Heart right ventricle (tissue), 16 donors: ENCODE measurements around the gene DDX1. TPM values are rescaled to one million over a fixed set of nuclear protein-coding genes. Genes with fewer than 3 reads are reported as not detected.
A peak's percentile ranks its signal among the peaks of the same experiment; 100 is the strongest.

ENCODE experiments used
- ATAC-seq, 8 donors: fragments of 200-7000 bp; cut with Tn5 transposase; one replicate each; pipeline ENCODE4 v1.9.1; 2020; ENCODE audit warnings: mild to moderate bottlenecking in 8 of 8, moderate library complexity in 8 of 8, moderate number of reproducible peaks in 1 of 8
- DNase-seq, 2 donors: peaks; one replicate each; pipeline ENCODE4 v3.0.0-alpha.2; 2020
- H3K27ac ChIP-seq, 10 donors: fragments of 200-600 bp; sonication (generic) in 2 of 10; one replicate each; pipeline versions ENCODE4 v1.5.0 to v1.8.0; 2020 to 2022; ENCODE audit warnings: mild to moderate bottlenecking in 3 of 10
- H3K27me3 ChIP-seq, 7 donors: fragments of 200-600 bp; one replicate each; pipeline ENCODE4 v1.8.0; 2021 to 2022; ENCODE audit warnings: mild to moderate bottlenecking in 2 of 7
- H3K36me3 ChIP-seq, 9 donors: fragments of 200-600 bp; sonication (generic) in 1 of 9; one replicate each; pipeline versions ENCODE4 v1.5.0 to v1.8.0; 2020 to 2022; ENCODE audit warnings: mild to moderate bottlenecking in 2 of 9
- H3K4me1 ChIP-seq, 9 donors: fragments of 200-600 bp; sonication (generic) in 1 of 9; one replicate each; pipeline versions ENCODE4 v1.5.0 to v1.8.0; 2020 to 2022; ENCODE audit warnings: mild to moderate bottlenecking in 4 of 9
- H3K4me3 ChIP-seq, 10 donors: fragments of 200-600 bp; sonication (generic) in 2 of 10; one replicate each; pipeline versions ENCODE4 v1.5.0 to v1.8.0; 2020 to 2022; ENCODE audit warnings: mild to moderate bottlenecking in 7 of 10, moderate library complexity in 2 of 10
- H3K9me3 ChIP-seq, 11 donors: fragments of 200-600 bp in 10 of 11; sonication (generic) in 2 of 11; one replicate each; pipeline versions ENCODE4 v1.5.0 to v1.8.0; 2013 to 2022; ENCODE audit warnings: mild to moderate bottlenecking in 2 of 11, control low read depth in 1 of 11, moderate library complexity in 1 of 11
- CTCF ChIP-seq, 9 donors: fragments of 200-600 bp; sonication (generic) in 2 of 9; IDR thresholded peaks; one replicate each; pipeline versions ENCODE4 v1.5.0 to v1.8.0; 2021 to 2022; ENCODE audit warnings: antibody characterized with exemption in 9 of 9, mild to moderate bottlenecking in 5 of 9, moderate library complexity in 1 of 9
- WGBS, 2 donors: extraction: QIAGEN DNeasy Blood & Tissue Kit; methylation state at CpG; one replicate each; pipeline ENCODE4 v1.1.7; 2013; ENCODE audit warnings: inconsistent platforms in 1 of 2; 5-methylcytosine and 5-hydroxymethylcytosine counted together
- intact Hi-C, 10 donors: fragments of 100-400 bp; cut with DNase I; formaldehyde crosslinking; loops; one replicate each; pipeline versions ENCODE4 v1.11.1 to v1.14.2; 2022
- polyA plus RNA-seq, 2 donors: library from polyadenylated mRNA; stranded (reverse); fragments of 200-250 nt; gene quantifications; one replicate each; pipeline ENCODE4 v1.2.3, GENCODE V29; 2013
- total RNA-seq, 10 donors: library from RNA; stranded (reverse); fragmentation: NEBNext Ultra II Directional in 3 of 10; extraction: Animal tissue kit (Norgen Biotek cat#: 25700) in 3 of 10; gene quantifications; one replicate each; pipeline versions ENCODE4 v1.2.1 to v1.2.4, GENCODE V29; 2021 to 2023
- donor health status: Arrhythmogenic right ventricular cardiomyopathy.
- donor health status: ischemic (EF 13 %, LVEDD 7.1; RV severe dilation, severe dysfunction).
- donor health status: healthy with polysubstance abuse.
- donor health status: DM: no; HTN: yes; CAD: no.
- donor health status: DM: no; HTN: no; CAD: no.
- donor health status: ischemic (EF 25% LVEDD 6.9; RV normal size, moderate dysfunction).
- donor health status: ischemic (EF 25% LVEDD 5.7; RV mildly dilated, moderate dysfunction).
- donor health status: healthy.
- donor health status: DM: yes; HTN: yes; CAD: no.
- donor health status: Ischemic cardiomyopathy.
- donor health status: ischemic (EF 35%, LVEDD 5.7; RV mildly dilated, moderate dysfunction).
- donor health status: nonischemic (EF 11% LVEDD 7.7; RV severe dilation, severe dysfunction).
- donor health status: DM: yes; HTN: yes; CAD: no.
- donor health status: PGD.
- donor health status: ischemic (EF 29% LVEDD 5.4; RV normal size, mild dysfunction).
- donor health status: nonischemic (EF 23%, LVEDD 6.1; RV moderate dilation, normal function).

The DDX1 gene
- total and polyA plus RNA-seq, 12 donors: 80.1 to 183 (median 157) TPM

GRCh38 chr2:15560140-15560987 lies 31.3 kb upstream of the DDX1 start:
- ATAC-seq (peak; percentile 42 to 75 (median 56)), DNase-seq (no peak)
- WGBS, 2 donors: 1 to 2% methylated on average over 32 of the region's 32 CpGs
- TF ChIP-seq CTCF (IDR thresholded peaks at IDR 0.05): no peak
- H3K36me3 ChIP-seq: peaks cover 0 to 15% (median 0%) of the 10 kb centered on the region in 9 donors
- peak overlapping the region in 9 of 10 donors; percentile 67 to 87 (median 73) for H3K27ac ChIP-seq
- intact Hi-C loops: loop anchor here in 2 of 10 donors (2.0 kb wide), 1 partner anchor 30 kb away; the partner anchor contains the start of gene DDX1 (in 2 of the 2)
- peaks cover 0 to 3% (median 0%) of the 10 kb centered on the region in 7 donors for H3K27me3 ChIP-seq
- no peaks in the 10 kb centered on the region for H3K9me3 ChIP-seq
- peaks cover 0 to 37% (median 27%) of the 10 kb centered on the region in 9 donors for H3K4me1 ChIP-seq
- H3K4me3 ChIP-seq: peak overlapping the region; percentile 60 to 90 (median 78)

GRCh38 chr2:15560988-15561573 lies 30.6 kb upstream of the DDX1 start, which contains the start of gene NBAS:
Gene NBAS, minus strand, starts transcription at chr2:15561334. Its CDS starts 30 bp downstream, at chr2:15561304.
- peaks cover 0 to 37% (median 27%) of the 10 kb centered on the region in 9 donors for H3K4me1 ChIP-seq
- 0 to 1% methylated on average over 30 of the region's 30 CpGs for WGBS, 2 donors
- peak within 1 kb of the TSS in 9 of 10 donors; percentile 67 to 87 (median 73) for H3K27ac ChIP-seq
- H3K9me3 ChIP-seq: no peaks in the 10 kb centered on the region
- peaks cover 0 to 8% (median 0%) of the 10 kb centered on the region in 9 donors for H3K36me3 ChIP-seq
- intact Hi-C loops: loop anchor here in 2 of 10 donors (2.0 kb wide), 1 partner anchor 30 kb away; the partner anchor contains the start of gene DDX1 (in 2 of the 2)
- peak within 1 kb of the TSS; percentile 60 to 90 (median 78) for H3K4me3 ChIP-seq
- peak; percentile 95 to 99 (median 97) for ATAC-seq
- peak; percentile 83 to 93 for DNase-seq
- TF ChIP-seq CTCF (IDR thresholded peaks at IDR 0.05): no peak
- peaks cover 0 to 6% (median 0%) of the 10 kb centered on the region in 7 donors for H3K27me3 ChIP-seq

- Histone ChIP-seq H3K27ac (peak overlapping the region in 9 of 10 donors; percentile 67 to 87 (median 73)), H3K9me3 (no peaks in the 10 kb centered on the region), H3K36me3 (peaks cover 0 to under 1% (median 0%) of the 10 kb centered on the region in 9 donors), H3K4me1 (peaks cover 0 to 37% (median 27%) of the 10 kb centered on the region in 9 donors), H3K4me3 (peak overlapping the region; percentile 60 to 90 (median 78)), H3K27me3 (peaks cover 0 to 6% (median 0%) of the 10 kb centered on the region in 7 donors)
- TF ChIP-seq CTCF (IDR thresholded peaks at IDR 0.05): no peak
- WGBS, 2 donors: 3 to 4% methylated on average over 13 of the region's 13 CpGs
- intact Hi-C loops: loop anchor here in 2 of 10 donors (2.0 kb wide), 1 partner anchor 29 kb away; the partner anchor contains the start of gene DDX1 (in 2 of the 2)
- ATAC-seq (peak; percentile 29 to 77 (median 60)), DNase-seq (peak in 1 of 2 donors; percentile 5)
Measured at GRCh38 chr2:15561574-15562344, 29.9 kb upstream of the DDX1 start.
